ENCODE measurements around the gene ALDH3A1.

The ALDH3A1 gene

DNA sequence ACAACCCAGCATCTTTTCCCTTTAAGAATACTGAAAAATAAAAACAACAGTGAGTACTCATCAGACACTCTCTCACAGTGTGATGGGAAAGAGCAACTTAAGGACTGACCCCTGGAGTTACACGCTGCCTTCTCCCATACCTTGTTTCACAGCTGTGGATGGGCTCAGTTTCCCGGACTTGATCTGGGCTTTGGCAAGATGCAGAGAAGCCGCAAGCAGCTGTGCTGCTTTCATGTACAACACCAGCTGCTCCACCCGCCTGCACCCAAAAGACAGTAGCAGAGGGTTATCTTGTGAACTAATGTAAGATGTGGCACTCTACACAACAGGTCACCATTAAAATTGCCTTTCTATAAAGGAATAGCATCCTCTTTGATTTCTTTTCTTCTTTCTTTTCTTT lies 32.7 kb upstream of the ALDH3A1 start:
- no peak for TF ChIP-seq CTCF (conservative IDR thresholded peaks at IDR 0.05; ENCODE audit: low read length)
- no peak for DNase-seq (ENCODE audit: low read depth)
- H3K4me3 ChIP-seq (ENCODE audit: low read length): no peak overlapping the region

GRCh38 chr17:19773534-19773933 lies 25.4 kb upstream of the ALDH3A1 start:
- TF ChIP-seq CTCF (conservative IDR thresholded peaks at IDR 0.05; ENCODE audit: low read length): no peak
- DNase-seq (ENCODE audit: low read depth): no peak

GRCh38 chr17:19771971-19772630 lies 24.0 kb upstream of the ALDH3A1 start:
- no peak for TF ChIP-seq CTCF (conservative IDR thresholded peaks at IDR 0.05; ENCODE audit: low read length)
- no peak for DNase-seq (ENCODE audit: low read depth)
- no peak overlapping the region for H3K4me3 ChIP-seq (ENCODE audit: low read length)

More at GRCh38 chr17:19773534-19773933, 25.4 kb upstream of the ALDH3A1 start:
- no peak overlapping the region for H3K4me3 ChIP-seq (ENCODE audit: low read length)

DNA sequence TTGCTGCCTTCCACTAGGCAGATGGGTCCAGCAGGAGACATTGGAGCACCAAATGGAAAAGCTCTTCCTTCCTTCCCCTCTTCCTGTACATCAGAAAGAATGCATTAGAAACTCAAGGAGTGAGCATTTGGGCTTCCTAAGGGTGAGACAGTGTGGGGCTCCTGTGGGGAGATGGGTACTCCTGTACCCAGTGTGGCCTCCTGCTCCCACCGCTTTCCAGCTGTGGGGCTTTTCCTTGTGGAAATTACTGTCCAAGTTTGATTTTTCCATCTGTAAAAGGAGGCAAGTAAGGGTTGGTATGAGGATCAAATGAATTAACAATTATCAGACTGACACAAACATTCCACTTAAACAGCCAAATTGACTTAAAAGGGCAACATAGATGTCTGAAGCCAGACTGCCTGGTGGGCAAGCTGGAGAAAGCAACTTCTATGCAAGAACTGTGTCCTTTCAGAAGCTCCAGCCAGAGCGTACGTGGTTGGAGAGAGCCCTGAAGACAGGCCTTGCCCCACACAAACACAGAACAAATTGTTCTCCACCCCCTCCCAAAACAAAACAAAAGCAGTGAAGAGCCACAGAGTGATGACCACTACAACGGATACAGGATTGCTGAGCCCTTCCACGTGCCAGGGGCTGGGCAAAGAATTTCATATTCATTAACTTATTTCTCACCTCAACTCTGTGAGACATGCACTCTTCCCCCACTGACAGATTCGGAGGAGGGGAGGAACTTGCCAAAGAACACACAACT lies 23.1 kb upstream of the ALDH3A1 start:
- DNase-seq (ENCODE audit: low read depth): no peak
- no peak overlapping the region for H3K4me3 ChIP-seq (ENCODE audit: low read length)
- no peak for TF ChIP-seq CTCF (conservative IDR thresholded peaks at IDR 0.05; ENCODE audit: low read length)

DNA sequence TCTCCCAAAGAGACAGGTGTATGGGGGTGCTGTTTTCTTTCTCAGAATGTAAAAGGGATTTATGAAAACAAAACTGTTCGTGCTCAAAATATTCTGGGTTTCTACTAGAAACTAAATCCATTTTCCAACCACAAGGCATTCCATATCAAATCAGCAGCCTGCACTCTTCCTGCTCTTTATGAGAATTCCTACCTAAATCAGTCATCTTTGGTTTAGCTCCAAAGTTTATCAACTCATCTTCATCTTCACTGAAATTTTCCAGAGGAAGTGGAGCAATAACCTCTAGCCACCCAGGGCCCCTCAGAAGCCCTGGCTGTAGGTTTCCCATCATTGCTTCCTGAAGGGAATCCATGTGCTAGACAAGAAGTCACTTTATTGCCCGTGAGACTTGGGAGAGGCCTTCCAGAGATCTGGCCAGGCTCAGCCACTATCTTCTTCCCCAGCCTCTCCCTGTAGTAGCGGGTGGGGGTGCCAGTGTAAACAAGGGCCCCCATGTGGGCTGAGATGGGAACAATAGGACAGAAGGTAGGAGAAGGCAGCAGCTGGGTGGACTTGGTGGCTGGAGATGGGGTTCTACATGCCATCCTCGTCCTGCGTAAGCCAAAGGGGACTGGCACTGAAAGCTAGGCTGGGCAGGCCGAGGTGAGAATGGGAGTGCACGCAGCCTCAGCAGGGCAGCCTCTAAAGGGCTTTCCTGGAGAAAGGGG lies 22.0 kb upstream of the ALDH3A1 start:
- no peak for TF ChIP-seq CTCF (conservative IDR thresholded peaks at IDR 0.05; ENCODE audit: low read length)
- DNase-seq (ENCODE audit: low read depth): peak; percentile 81
- H3K4me3 ChIP-seq (ENCODE audit: low read length): no peak overlapping the region

GRCh38 chr17:19768046-19768782 lies 20.1 kb upstream of the ALDH3A1 start:
- no peak overlapping the region for H3K4me3 ChIP-seq (ENCODE audit: low read length)
- no peak for TF ChIP-seq CTCF (conservative IDR thresholded peaks at IDR 0.05; ENCODE audit: low read length)
- no peak for DNase-seq (ENCODE audit: low read depth)

All from AG10803 (cell line).